Measurements from ENCODE around the gene PCDHGB5.
"Not testable (repeated sequence)": the region's sequence is repeated elsewhere in the genome, so short reads cannot be mapped to it uniquely, and the experiment has no call there.

PCDHGB5 gene

DNA sequence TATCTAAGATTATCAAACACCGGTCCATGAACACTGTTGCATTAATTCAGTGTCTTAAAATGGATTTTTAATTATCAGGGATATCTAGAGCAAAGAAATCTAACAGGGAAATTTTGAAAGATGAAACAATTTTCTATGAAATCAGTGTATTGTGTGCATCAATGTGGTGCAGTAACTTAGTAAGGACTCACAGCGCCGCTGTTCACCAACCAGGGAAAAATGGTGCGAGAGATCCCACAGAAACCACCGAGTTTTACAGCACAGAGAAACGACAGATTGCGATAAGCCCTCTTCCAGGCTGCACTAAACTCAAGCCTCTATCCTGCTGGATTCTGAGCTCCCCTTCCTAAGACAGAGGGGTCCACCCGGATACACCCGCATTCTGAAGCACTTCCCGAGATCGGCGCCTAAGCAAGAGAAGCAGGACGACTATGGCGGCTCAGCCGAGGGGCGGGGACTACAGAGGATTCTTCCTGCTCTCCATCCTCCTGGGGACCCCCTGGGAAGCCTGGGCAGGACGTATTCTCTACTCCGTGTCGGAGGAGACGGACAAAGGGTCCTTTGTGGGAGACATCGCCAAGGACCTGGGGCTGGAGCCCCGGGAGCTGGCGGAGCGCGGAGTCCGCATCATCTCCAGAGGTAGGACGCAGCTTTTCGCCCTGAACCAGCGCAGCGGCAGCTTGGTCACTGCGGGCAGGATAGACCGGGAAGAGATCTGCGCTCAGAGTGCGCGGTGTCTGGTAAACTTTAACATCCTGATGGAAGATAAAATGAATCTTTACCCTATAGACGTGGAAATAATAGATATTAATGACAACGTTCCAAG is 15.1 kb upstream of the PCDHGB5 start, which contains the start of gene PCDHGA7:
TSS of gene PCDHGA7 (plus strand) at position 274 of the 826 bp plus-strand sequence. CDS start at position 432, 158 bp downstream.
- DNase-seq (ENCODE audit: low spot score): peak; percentile 53

DNA sequence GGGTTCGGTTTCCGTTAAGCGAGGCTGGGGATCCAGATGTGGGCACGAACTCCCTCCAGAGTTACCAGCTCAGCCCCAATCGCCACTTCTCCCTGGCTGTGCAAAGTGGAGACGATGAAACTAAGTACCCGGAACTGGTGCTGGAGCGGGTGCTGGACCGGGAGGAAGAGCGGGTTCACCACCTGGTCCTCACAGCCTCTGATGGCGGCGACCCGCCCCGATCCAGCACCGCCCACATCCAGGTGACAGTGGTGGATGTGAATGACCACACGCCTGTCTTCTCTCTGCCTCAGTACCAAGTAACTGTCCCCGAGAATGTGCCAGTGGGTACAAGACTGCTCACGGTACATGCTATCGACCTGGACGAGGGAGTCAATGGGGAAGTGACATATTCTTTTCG is 14.4 kb upstream of the PCDHGB5 start:
- no peak for DNase-seq (ENCODE audit: low spot score)

DNA sequence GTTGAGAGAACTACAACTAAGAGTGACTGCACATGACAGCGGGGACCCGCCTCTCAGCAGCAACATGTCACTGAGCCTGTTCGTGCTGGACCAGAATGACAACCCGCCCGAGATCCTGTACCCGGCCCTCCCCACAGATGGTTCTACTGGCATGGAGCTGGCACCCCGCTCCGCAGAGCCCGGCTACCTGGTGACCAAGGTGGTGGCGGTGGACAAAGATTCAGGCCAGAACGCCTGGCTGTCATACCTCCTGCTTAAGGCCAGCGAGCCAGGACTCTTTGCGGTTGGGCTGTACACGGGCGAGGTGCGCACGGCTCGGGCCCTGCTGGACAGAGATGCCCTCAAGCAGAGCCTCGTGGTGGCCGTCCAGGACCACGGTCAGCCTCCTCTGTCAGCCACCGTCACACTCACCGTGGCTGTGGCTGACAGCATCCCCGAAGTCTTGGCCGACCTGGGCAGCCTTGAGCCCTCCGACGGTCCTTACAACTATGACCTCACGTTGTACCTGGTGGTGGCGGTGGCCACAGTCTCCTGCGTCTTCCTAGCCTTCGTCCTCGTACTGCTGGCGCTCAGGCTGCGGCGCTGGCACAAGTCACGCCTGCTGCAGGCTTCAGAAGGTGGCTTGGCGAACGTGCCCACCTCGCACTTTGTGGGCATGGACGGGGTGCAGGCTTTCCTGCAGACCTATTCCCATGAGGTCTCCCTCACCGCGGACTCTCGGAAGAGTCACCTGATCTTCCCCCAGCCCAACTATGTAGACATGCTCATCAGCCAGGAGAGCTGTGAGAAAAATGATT is 13.1 kb upstream of the PCDHGB5 start:
- DNase-seq (ENCODE audit: low spot score): no peak

DNA sequence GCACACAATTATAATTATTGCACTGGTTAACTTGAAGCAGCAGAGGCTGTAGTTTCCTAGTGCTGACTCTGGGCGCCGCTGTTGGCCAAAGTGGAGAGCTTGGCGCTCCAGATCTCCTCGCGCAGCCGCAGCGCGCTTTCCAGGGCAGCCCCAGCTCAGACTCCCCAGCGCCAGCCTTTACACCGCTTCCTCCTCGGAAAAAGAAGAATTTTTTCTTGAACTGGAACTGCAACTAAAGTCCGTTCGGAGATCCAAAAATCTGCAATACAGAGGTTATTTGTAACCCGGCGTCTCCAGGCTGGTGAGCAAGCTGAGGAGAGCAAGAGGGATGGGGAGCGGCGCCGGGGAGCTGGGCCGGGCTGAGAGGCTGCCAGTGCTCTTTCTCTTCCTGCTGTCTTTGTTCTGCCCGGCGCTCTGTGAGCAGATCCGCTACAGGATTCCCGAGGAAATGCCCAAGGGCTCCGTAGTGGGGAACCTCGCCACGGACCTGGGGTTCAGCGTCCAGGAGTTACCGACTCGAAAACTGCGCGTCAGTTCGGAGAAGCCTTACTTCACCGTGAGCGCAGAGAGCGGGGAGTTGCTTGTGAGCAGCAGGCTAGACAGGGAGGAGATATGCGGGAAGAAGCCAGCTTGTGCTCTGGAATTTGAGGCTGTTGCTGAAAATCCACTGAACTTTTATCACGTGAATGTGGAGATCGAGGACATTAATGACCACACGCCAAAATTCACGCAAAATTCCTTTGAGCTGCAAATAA is 10.0 kb upstream of the PCDHGB5 start, which contains the start of gene PCDHGB4:
TSS of gene PCDHGB4 (plus strand) at position 142 of the 755 bp plus-strand sequence. CDS start at position 329, 187 bp downstream.
- DNase-seq (ENCODE audit: low spot score): peak; percentile 57

DNA sequence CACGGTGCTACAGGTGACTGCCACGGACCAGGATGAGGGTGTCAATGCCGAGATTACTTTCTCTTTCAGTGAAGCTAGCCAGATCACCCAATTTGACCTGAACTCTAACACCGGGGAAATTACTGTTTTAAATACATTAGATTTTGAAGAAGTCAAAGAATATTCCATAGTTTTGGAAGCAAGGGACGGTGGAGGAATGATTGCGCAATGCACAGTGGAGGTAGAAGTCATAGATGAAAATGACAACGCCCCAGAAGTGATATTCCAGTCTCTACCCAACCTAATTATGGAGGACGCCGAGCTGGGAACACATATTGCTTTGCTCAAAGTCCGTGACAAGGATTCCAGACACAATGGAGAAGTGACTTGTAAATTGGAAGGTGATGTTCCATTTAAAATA is 9.1 kb upstream of the PCDHGB5 start:
- DNase-seq (ENCODE audit: low spot score): no peak

DNA sequence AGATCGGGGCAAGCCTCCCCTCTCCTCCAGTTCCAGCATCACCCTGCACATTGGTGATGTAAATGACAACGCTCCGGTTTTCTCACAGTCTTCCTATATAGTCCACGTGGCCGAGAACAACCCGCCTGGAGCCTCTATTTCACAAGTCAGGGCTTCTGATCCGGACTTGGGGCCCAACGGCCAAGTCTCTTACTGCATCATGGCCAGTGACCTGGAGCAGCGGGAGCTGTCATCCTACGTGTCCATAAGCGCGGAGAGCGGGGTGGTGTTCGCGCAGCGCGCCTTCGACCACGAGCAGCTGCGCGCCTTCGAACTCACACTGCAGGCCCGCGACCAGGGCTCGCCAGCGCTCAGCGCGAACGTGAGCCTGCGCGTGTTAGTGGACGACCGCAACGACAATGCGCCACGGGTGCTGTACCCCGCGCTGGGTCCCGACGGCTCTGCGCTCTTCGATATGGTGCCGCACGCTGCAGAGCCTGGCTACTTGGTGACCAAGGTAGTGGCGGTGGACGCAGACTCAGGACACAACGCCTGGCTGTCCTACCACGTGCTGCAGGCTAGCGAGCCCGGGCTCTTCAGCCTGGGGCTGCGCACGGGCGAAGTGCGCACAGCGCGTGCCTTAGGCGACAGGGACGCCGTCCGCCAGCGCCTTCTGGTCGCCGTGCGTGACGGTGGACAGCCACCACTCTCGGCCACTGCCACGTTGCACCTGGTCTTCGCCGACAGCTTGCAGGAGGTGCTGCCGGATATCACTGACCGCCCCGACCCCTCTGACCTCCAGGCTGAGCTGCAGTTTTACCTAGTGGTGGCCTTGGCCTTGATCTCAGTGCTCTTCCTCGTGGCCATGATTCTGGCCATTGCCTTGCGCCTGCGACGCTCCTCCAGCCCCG is 8.3 kb upstream of the PCDHGB5 start:
- no peak for DNase-seq (ENCODE audit: low spot score)

DNA sequence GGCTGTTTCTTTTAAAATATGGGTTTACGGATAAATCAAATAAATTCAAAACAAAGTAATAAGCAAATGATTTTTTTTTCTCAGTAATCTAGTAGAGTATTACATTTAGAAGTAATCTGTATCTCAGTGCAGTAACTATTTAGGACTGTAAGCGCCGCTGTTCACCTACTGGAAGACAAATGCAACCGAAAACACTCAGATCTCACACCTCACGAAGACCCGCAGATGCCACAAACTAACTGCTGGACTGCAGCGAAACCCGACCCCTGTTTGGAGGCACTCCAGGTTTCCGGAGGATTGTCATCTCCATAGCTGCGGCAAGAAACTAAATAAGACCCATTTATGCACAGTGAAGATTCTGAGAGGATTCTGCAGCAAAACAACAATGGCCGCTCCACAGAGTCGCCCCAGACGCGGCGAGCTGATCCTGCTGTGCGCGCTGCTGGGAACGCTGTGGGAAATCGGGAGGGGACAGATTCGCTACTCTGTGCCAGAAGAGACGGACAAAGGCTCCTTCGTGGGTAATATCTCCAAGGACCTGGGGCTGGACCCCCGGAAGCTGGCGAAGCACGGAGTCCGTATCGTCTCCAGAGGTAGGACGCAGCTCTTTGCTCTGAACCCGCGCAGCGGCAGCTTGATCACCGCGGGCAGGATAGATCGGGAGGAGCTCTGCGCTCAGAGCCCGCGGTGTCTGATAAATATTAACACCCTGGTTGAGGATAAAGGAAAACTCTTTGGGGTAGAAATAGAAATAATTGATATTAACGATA is 5.1 kb upstream of the PCDHGB5 start, which contains the start of gene PCDHGA8:
TSS of gene PCDHGA8 (plus strand) at position 205 of the 770 bp plus-strand sequence. CDS start at position 386, 181 bp downstream.
- peak; percentile 15 for DNase-seq (ENCODE audit: low spot score)

DNA sequence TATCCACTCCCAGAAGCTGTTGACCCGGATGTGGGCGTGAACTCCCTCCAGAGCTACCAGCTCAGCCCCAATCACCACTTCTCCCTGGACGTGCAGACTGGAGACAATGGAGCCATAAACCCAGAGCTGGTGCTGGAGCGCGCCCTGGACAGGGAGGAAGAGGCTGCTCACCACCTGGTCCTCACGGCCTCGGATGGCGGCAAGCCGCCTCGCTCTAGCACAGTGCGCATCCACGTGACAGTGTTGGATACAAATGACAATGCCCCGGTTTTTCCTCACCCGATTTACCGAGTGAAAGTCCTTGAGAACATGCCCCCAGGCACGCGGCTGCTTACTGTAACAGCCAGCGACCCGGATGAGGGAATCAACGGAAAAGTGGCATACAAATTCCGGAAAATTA is 4.5 kb upstream of the PCDHGB5 start:
- DNase-seq (ENCODE audit: low spot score): no peak

DNA sequence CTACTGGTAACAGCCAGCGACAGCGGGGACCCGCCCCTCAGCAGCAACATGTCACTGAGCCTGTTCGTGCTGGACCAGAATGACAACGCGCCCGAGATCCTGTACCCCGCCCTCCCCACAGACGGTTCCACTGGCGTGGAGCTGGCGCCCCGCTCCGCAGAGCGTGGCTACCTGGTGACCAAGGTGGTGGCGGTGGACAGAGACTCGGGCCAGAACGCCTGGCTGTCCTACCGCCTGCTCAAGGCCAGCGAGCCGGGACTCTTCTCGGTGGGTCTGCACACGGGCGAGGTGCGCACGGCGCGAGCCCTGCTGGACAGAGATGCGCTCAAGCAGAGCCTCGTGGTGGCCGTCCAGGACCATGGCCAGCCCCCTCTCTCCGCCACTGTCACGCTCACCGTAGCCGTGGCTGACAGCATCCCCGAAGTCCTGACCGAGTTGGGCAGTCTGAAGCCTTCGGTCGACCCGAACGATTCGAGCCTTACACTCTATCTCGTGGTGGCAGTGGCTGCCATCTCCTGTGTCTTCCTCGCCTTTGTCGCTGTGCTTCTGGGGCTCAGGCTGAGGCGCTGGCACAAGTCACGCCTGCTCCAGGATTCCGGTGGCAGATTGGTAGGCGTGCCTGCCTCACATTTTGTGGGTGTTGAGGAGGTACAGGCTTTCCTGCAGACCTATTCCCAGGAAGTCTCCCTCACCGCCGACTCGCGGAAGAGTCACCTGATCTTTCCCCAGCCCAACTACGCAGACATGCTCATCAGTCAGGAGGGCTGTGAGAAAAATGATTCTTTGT is 3.2 kb upstream of the PCDHGB5 start:
- not testable (repeated sequence) for DNase-seq (ENCODE audit: low spot score)

DNA sequence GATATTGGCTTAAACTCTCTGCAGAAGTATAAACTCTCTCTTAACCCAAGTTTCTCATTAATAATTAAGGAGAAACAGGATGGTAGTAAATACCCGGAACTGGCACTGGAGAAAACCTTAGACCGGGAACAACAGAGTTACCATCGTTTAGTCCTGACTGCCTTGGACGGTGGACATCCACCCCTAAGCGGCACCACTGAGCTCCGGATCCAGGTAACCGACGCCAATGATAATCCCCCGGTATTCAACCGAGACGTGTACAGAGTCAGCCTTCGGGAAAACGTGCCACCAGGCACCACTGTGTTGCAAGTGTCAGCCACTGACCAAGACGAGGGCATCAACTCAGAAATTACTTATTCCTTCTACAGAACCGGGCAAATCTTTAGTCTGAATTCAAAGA is 861 bp downstream of the PCDHGB5 start:
- DNase-seq (ENCODE audit: low spot score): no peak

DNA sequence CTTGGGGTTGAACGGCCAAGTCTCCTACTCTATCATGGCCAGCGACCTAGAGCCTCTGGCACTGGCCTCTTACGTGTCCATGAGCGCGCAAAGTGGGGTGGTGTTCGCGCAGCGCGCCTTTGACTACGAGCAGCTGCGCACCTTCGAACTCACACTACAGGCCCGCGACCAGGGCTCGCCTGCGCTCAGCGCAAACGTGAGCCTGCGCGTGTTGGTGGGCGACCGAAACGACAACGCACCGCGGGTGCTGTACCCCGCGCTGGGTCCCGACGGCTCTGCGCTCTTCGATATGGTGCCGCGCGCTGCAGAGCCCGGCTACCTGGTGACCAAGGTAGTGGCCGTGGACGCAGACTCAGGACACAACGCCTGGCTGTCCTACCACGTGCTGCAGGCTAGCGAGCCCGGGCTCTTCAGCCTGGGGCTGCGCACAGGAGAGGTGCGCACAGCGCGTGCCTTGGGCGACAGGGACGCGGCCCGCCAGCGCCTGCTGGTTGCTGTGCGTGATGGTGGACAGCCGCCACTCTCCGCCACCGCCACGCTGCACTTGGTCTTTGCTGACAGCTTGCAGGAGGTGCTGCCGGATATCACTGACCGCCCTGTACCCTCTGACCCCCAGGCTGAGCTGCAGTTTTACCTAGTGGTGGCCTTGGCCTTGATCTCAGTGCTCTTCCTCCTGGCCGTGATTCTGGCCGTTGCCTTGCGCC is 2.0 kb downstream of the PCDHGB5 start:
- DNase-seq (ENCODE audit: low spot score): no peak

DNA sequence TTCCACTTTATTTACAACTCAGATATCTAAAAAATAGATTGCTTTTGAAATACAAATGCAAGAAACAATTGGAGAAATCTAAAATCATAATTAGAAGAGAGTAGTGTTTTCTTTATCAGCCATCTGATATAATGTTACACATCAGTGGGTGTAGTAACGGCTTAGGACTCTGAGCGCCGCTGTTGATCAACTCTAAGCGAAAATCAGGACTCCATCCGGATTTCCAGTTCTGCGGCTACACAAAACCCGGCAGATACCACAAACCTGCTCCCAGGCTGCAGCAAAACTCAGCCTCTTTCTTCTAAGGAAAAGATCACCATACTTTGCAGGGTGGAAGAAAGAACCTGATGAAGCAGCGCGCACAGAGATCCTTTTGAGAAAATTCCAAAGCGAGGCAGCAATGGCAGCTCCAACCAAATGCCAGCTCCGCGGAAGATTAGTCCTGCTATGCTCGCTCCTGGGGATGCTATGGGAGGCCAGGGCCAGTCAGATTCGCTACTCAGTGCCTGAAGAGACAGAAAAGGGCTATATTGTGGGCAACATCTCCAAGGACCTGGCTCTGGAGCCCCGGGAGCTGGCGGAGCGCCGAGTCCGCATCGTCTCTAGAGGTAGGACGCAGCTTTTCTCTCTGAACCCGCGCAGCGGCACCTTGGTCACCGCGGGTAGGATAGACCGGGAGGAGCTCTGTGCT is 5.0 kb downstream of the PCDHGB5 start, which contains the start of gene PCDHGA9:
TSS of gene PCDHGA9 (plus strand) at position 226 of the 691 bp plus-strand sequence. CDS start at position 401, 175 bp downstream.
- DNase-seq (ENCODE audit: low spot score): peak; percentile 51

DNA sequence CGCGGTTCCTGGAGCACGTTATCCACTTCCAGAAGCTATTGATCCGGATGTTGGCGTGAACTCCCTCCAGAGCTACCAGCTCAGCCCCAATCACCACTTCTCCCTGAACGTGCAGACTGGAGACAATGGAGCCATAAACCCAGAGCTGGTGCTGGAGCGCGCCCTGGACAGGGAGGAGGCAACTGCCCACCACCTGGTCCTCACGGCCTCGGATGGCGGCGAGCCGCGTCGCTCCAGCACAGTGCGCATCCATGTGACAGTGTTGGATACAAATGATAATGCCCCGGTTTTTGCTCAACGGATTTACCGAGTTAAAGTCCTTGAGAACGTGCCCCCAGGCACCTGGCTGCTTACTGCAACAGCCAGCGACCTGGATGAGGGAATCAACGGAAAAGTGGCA is 5.6 kb downstream of the PCDHGB5 start:
- DNase-seq (ENCODE audit: low spot score): no peak

DNA sequence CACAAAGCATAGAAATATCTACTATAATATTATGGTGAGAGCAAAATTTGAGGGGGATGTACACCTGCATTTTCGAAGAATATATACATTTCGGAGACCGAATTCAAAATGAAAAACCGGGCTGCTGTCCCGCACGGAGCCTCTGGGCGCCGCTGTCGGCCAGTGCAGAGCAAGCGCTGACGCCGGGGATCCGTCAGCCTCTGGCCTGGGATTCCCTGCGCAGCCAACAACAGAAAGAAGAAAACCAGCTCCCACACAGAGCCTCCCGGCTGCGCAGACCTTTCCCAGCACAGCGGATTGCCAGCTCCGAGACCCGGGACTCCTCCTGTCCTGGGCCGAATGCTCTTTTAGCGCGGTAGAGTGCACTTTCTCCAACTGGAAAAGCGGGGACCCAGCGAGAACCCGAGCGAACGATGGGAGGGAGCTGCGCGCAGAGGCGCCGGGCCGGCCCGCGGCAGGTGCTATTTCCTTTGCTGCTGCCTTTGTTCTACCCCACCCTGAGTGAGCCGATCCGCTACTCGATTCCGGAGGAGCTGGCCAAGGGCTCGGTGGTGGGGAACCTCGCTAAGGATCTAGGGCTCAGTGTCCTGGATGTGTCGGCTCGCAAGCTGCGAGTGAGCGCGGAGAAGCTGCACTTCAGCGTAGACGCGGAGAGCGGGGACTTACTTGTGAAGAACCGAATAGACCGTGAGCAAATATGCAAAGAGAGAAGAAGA is 10.2 kb downstream of the PCDHGB5 start, which contains the start of gene PCDHGB6:
TSS of gene PCDHGB6 (plus strand) at position 232 of the 716 bp plus-strand sequence. CDS start at position 414, 182 bp downstream.
- not testable (repeated sequence) for DNase-seq (ENCODE audit: low spot score)

DNA sequence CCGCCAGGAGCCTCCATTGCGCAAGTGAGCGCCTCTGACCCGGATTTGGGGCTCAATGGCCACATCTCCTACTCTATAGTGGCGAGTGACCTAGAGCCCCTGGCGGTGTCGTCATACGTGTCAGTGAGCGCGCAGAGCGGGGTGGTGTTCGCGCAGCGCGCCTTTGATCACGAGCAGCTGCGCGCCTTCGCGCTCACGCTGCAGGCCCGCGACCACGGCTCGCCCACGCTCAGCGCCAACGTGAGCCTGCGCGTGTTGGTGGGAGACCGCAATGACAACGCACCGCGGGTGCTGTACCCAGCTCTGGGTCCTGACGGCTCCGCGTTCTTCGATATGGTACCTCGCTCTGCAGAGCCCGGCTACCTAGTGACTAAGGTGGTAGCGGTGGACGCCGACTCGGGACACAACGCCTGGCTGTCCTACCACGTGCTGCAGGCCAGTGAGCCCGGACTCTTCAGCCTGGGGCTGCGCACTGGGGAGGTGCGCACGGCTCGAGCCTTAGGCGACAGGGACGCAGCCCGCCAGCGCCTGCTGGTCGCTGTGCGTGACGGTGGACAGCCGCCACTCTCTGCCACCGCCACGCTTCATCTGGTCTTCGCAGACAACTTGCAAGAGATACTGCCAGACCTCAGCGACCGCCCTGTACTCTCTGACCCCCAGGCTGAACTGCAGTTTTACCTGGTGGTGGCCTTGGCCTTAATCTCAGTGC is 12.0 kb downstream of the PCDHGB5 start:
- DNase-seq (ENCODE audit: low spot score): no peak

DNA sequence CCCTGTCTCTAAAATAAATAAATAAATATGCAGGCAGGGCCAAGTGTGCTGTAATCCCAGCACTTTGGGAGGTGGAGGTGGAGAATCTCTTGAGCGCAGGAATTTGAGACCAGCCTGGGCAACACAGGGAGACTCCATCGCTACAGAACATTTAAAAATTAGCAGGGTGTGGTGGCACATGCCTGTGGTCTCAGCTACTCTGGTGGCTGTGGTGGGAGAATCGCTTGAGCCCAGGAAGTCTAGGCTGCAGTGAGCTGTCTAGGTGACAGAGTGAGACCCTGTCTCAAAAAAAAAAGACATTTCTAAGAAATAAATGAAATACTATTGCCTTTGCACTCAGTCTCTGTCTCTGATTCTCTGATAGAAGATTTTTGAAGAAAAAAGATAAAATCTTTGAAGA is 13.8 kb downstream of the PCDHGB5 start:
- DNase-seq (ENCODE audit: low spot score): no peak

Measured in GM03348 (cell line).